NT2/D1 (cell line): ENCODE results near the gene HM13.
"Not testable (repeated sequence)": the region's sequence is repeated elsewhere in the genome, so short reads cannot be mapped to it uniquely, and the experiment has no call there.

ENCODE experiments used
- DNase-seq: peaks from one replicate; pipeline ENCODE4 v3.0.0-alpha.2; 2011; ENCODE audit warnings: low read depth, low spot score
- H3K27me3 ChIP-seq: 2 replicates; pipeline ENCODE4 v1.6.0; 2011; ENCODE audit warnings: mild to moderate bottlenecking; ENCODE audit not compliant: insufficient read length, insufficient read depth
- H3K36me3 ChIP-seq: 2 replicates; pipeline ENCODE4 v1.6.1; 2011; ENCODE audit warnings: mild to moderate bottlenecking, low read length, mixed read lengths; ENCODE audit not compliant: insufficient read depth, insufficient read length
- H3K4me1 ChIP-seq: 2 replicates; pipeline ENCODE4 v1.5.1; 2011; ENCODE audit not compliant: insufficient read depth, insufficient read length
- H3K4me3 ChIP-seq: 2 replicates; pipeline ENCODE4 v1.5.1; 2011; ENCODE audit warnings: low read depth; ENCODE audit not compliant: insufficient read length
- H3K9ac ChIP-seq: 2 replicates; pipeline ENCODE4 v1.6.0; 2011; ENCODE audit warnings: low read depth; ENCODE audit not compliant: insufficient read length
- H3K9me3 ChIP-seq: 2 replicates; pipeline ENCODE4 v1.5.1; 2011; ENCODE audit warnings: mild to moderate bottlenecking, low read length; ENCODE audit not compliant: insufficient read depth
- SUZ12 ChIP-seq: IDR thresholded peaks from 2 replicates; pipeline ENCODE4 v1.6.1; 2011; ENCODE audit not compliant: insufficient read length, insufficient read depth; ENCODE audit errors: extremely low read depth
- YY1 ChIP-seq: IDR thresholded peaks from 2 replicates; pipeline ENCODE4 v1.6.1; 2011; ENCODE audit not compliant: insufficient read length, insufficient read depth
- ZNF274 ChIP-seq: IDR thresholded peaks from 2 replicates; pipeline ENCODE4 v1.6.1; 2011; ENCODE audit warnings: mild to moderate bottlenecking, low read depth, low read length

HM13 gene

GRCh38 chr20:31578448-31579138, 64.4 kb downstream of the HM13 start:
- no peak for TF ChIP-seq SUZ12
- no peak for TF ChIP-seq YY1
- no peak for TF ChIP-seq ZNF274
- no peaks in the 10 kb centered on the region for H3K27me3 ChIP-seq
- H3K36me3 ChIP-seq: peaks cover 11% of the 10 kb centered on the region
- H3K9me3 ChIP-seq: peaks cover 8% of the 10 kb centered on the region; the same call in 1 of the 2 replicates
- H3K4me3 ChIP-seq: no peak overlapping the region
- DNase-seq: no peak
- peaks cover 3% of the 10 kb centered on the region for H3K4me1 ChIP-seq
- H3K9ac ChIP-seq: no peak overlapping the region

- no peaks in the 10 kb centered on the region for H3K27me3 ChIP-seq
- peaks cover 3% of the 10 kb centered on the region for H3K4me1 ChIP-seq
- DNase-seq: no peak
- peaks cover 8% of the 10 kb centered on the region; the same call in 1 of the 2 replicates for H3K9me3 ChIP-seq
- TF ChIP-seq ZNF274 (no peak), SUZ12 (no peak), YY1 (no peak)
- peaks cover 11% of the 10 kb centered on the region for H3K36me3 ChIP-seq
- H3K9ac ChIP-seq: no peak overlapping the region
- H3K4me3 ChIP-seq: no peak overlapping the region
Observed at GRCh38 chr20:31579245-31579644, 65.0 kb downstream of the HM13 start.

GRCh38 chr20:31579941-31580651, 65.9 kb downstream of the HM13 start:
- H3K4me1 ChIP-seq, H3K9me3 ChIP-seq, H3K4me3 ChIP-seq, H3K9ac ChIP-seq, DNase-seq, H3K27me3 ChIP-seq: not testable (repeated sequence)
- H3K36me3 ChIP-seq: peaks cover 11% of the 10 kb centered on the region

- Histone ChIP-seq H3K36me3 (peaks cover 11% of the 10 kb centered on the region), H3K27me3 (no peaks in the 10 kb centered on the region), H3K9me3 (peaks cover 8% of the 10 kb centered on the region; the same call in 1 of the 2 replicates), H3K9ac (no peak overlapping the region), H3K4me3 (no peak overlapping the region), H3K4me1 (peaks cover 3% of the 10 kb centered on the region)
- TF ChIP-seq SUZ12 (no peak), YY1 (no peak), ZNF274 (no peak)
- DNase-seq: no peak
Observed at GRCh38 chr20:31580706-31581105, 66.5 kb downstream of the HM13 start.

- no peak overlapping the region for H3K4me3 ChIP-seq
- DNase-seq: no peak
- H3K9ac ChIP-seq: peak overlapping the region; percentile 36
- H3K9me3 ChIP-seq: peaks cover 8% of the 10 kb centered on the region; the same call in 1 of the 2 replicates
- no peaks in the 10 kb centered on the region for H3K27me3 ChIP-seq
- TF ChIP-seq ZNF274: no peak
- no peak for TF ChIP-seq YY1
- no peak for TF ChIP-seq SUZ12
- H3K4me1 ChIP-seq: peaks cover 3% of the 10 kb centered on the region
- H3K36me3 ChIP-seq: peaks cover 8% of the 10 kb centered on the region
Observed at GRCh38 chr20:31581391-31581790, 67.1 kb downstream of the HM13 start.

GRCh38 chr20:31587545-31588389, 73.5 kb downstream of the HM13 start:
- H3K4me3 ChIP-seq: no peak overlapping the region
- no peak for DNase-seq
- H3K36me3 ChIP-seq: no peaks in the 10 kb centered on the region
- H3K9me3 ChIP-seq: no peaks in the 10 kb centered on the region
- TF ChIP-seq YY1 (no peak), ZNF274 (no peak), SUZ12 (no peak)
- H3K4me1 ChIP-seq: peaks cover 4% of the 10 kb centered on the region
- no peak overlapping the region for H3K9ac ChIP-seq
- H3K27me3 ChIP-seq: no peaks in the 10 kb centered on the region
